HG03097 (cell line): ENCODE data around the gene REV3L.

Experiments used
- ATAC-seq: cut with Tn5 transposase; IDR thresholded peaks from one replicate; pipeline ENCODE4 v1.9.1; 2021; ENCODE audit not compliant: unreplicated experiment, low FRiP score

The REV3L gene

DNA sequence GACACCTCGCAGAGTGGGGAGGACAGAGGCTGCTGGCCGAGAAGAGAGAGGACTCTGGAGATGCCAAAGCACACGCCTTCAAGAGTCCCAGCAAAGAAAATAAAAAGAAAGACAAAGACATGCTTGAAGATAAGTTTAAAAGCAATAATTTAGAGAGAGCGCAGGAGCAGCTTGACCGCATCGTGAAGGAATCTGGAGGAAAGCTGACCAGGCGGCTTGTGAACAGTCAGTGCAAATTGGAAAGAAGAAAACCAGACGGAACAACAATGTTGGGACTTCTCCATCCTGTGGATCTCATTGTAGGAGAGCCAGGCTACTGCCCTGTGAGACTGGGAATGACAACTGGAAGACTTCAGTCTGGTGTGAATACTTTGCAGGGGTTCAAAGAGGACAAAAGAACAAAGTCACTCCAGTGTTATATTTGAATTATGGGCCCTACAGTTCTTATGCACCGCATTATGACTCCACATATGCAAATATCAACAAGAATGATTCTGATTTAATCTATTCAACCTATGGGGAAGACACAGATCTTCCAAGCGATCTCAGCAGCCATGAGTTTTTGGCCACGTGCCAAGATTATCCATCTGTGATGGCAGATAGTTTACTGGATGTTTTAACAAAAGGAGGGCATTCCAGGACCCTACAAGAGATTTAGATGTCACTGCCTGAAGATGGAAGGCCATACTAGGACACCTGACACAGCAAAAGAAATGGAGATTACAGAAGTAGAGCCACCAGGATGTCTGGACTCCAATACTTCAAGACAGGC is 52.2 kb downstream of the REV3L start:
- no peak for ATAC-seq

- no peak for ATAC-seq
Observed at GRCh38 chr6:111429571-111429970, 53.4 kb downstream of the REV3L start.

DNA sequence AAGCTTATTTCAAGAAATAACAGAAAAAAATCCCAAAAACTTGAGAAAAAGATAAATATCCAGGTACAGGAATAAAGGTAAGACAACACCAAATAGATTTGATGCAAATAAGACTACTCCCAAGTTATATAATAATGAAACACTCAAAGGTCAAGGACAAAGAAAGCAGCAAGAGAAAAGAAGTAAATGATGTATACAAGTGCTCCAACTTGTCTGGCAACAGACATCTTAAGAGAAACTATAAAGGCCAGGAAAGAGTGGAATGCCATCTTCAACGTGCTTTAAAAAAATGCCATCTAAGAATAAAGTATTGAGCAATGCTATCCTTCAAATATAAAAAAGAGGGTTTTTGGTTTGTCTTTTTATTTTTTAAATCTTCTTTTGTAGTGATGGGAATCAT is 54.2 kb downstream of the REV3L start:
- ATAC-seq = no peak

- ATAC-seq = peak; percentile 45
Observed at GRCh38 chr6:111427341-111428116, 55.5 kb downstream of the REV3L start.

- ATAC-seq = no peak
Observed at GRCh38 chr6:111423960-111424846, 58.8 kb downstream of the REV3L start.

GRCh38 chr6:111423055-111423633 is 59.9 kb downstream of the REV3L start:
- no peak for ATAC-seq

DNA sequence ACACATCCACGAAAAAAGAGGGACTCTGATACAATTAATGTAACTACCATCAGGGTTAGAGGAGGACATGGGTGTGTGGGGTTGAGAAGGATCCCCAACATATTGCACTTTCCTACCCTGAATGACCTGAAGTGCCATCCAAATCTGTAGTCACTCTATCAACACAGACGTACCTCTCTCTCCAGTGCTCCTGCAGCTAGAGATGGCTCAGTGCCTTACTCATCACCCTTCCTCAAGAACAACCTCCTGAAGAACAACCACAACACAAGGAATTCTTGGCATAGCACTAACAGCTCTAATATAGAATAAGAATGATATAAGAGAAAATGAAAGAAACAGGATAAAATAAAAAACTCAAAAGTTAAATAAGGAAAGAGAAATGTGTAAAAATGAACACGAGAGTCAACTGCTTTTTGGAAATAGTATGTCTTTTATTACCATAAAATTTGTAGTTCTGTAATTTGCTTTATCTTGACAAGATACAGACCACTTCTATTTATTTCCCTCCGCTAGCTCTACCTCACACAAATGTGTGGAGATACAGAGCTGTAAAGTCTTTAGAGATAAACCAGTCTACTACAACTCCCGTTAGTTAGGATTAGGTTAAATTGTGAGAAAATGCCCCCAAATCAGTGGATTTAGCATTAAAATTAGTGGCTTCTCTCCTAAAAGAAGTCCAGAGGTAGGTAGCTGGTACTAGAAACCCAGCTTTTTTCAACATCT is 63.9 kb downstream of the REV3L start:
- no peak for ATAC-seq

DNA sequence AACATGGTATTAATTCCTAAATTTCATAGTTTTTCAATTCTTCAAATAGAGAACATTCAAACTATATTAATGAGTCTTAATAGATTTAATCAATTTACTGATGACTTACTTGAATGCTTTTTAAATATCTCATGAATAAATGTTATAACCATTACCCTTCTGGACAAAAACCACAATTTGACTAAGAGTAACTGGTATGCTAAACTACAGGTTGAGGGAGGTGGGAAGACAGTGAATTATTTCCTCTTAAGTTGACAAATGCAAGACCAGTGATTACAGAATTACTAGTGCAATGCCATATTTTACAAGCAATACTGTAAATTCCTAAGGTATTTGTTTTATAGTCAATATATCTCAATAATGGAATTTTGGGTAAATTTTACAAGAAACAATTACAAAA is 65.1 kb downstream of the REV3L start:
- ATAC-seq = no peak

DNA sequence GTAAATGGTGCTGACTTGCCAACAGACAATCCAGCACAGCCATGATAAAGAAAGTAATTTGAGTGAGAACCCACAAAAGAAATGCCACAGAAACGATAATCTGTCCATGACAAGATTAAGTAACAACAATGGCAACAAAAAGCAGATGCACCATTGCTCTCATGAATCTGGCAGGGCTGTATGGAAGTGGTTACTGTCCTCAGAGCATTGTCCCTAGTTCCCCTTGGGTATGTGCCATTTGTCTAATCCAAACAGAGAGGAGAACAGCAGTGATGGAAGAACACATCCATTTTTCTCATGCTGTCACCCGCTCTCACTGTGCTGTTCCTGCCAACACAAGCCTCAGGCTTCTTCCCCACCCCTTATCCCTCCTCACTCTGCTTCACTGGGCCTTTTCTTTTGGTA is 65.8 kb downstream of the REV3L start:
- no peak for ATAC-seq

- no peak for ATAC-seq
Observed at GRCh38 chr6:111416529-111416928, 66.5 kb downstream of the REV3L start.

DNA sequence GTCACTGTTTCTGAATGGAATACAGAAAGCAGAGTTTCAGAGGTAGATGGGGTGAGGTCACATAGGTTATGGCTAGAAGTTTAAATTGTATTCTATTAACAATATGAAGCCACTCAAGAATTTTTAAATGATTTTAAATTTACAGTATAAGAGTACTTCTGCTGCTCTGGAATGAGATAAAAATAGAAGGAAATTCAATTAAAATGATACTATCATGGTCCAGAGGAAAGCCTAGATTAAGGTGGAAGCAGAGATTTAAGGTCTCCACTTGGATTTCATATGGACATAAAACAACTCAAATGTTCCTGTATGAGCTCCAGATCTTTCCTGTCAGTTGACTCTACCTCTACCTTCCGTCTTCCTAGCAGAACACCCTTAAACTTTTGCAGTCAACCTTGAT is 68.6 kb downstream of the REV3L start:
- ATAC-seq = no peak

DNA sequence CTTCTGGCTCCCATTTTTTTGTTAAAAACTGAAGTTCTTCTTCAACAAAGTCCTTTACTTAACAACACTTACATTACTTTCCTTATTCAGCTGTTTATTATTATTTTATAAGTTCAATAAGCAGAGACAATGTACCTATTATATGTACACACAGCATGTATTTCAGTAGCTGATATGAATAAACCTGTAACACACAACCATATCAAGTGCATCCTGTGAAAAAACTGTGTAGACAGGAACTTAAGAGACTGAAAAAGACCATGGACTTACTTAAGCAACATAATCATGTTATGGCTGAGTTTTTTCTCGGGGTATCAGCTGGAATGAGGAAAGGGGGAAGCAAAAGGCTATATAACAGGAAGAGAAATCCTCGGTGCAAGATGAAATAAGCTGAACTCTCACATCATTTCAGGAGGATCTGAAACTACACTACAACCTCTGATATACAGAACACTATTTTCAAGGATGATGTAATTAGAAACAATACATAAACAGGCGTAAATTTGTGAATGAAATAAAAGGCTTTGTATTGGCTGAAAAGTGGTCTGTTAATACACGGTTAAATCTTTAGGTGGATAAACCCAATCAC is 70.9 kb downstream of the REV3L start:
- no peak for ATAC-seq

- no peak for ATAC-seq
Observed at GRCh38 chr6:111411046-111411445, 72.0 kb downstream of the REV3L start.

DNA sequence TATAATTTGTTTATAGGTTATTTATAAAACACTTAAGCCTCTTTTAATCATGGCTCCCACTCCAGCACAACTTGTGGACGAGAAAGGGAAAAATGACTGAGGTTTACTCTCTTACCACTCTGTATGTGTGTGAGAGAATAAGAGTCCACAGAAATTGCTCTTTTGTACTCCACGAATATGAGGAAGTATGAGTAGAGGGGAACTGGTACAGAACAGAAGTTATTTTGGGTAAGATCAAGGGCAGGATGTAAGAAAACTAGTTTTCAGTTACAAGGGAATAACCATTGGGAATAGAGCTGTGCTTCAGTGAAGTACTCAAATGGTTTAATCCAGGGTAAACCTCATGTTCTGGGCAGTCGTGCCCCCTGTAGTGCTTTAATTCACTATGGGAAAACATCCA is 72.6 kb downstream of the REV3L start:
- no peak for ATAC-seq

GRCh38 chr6:111409430-111409829 is 73.6 kb downstream of the REV3L start:
- ATAC-seq = no peak

DNA sequence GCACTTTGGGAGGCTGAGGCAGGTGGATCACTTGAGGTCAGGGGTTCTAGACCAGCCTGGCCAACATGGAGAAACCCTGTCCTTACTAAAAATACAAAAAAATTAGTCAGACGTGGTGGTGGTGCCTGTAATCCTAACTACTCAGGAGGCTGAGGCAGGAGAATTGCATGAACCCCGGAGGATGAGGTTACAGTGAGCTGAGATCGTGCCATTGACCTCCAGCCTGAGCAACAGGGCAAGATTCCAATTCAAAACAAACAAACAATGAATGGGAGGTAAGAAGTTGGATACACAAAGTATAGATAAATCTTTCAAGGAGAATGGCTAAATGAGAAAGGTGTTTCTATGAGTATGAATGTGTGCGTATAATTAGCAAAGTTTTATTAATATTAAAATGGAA is 75.3 kb downstream of the REV3L start:
- ATAC-seq = no peak

GRCh38 chr6:111406200-111406721 is 76.8 kb downstream of the REV3L start:
- peak; percentile 97 for ATAC-seq

GRCh38 chr6:111403388-111403787 is 79.6 kb downstream of the REV3L start:
- no peak for ATAC-seq

- no peak for ATAC-seq
Observed at GRCh38 chr6:111399626-111400025, 83.4 kb downstream of the REV3L start.
